K562 (cell line): ENCODE measurements around the gene HEMGN. TPM values are rescaled to one million over a fixed set of nuclear protein-coding genes. Genes with fewer than 3 reads are reported as not detected.

Source experiments
- BHLHE40 ChIP-seq: IDR thresholded peaks from 2 replicates; pipeline ENCODE4 v1.6.1; 2011; ENCODE audit warnings: low read length, improper control_type of control experiment
- ETV1 ChIP-seq: fragments of 450-650 bp; conservative IDR thresholded peaks from 2 replicates; pipeline ENCODE4 v1.6.1; 2016; ENCODE audit warnings: missing genetic modification characterization, control low read depth, low read depth, missing compliant biosample characterization
- HNRNPLL ChIP-seq: fragments of 200-400 bp; formaldehyde crosslinking; IDR thresholded peaks from 2 replicates; pipeline ENCODE4 v1.6.1; 2017; ENCODE audit warnings: low read length, low read depth, mild to moderate bottlenecking; ENCODE audit not compliant: poor library complexity, severe bottlenecking
- KHSRP ChIP-seq: fragments of 450-650 bp; IDR thresholded peaks from 2 replicates; pipeline ENCODE4 v1.6.1; 2017
- KLF1 ChIP-seq: fragments of 450-650 bp; IDR thresholded peaks from 2 replicates; pipeline ENCODE4 v1.6.1; 2016; ENCODE audit warnings: missing genetic modification characterization, missing compliant biosample characterization
- MYC ChIP-seq, 2 experiments: fragments of 250-450 bp in 1 of 2; sonication (Bioruptor Pico) in 1 of 2; IDR thresholded peaks; 2 replicates each; pipeline versions ENCODE4 v1.5.1 to v1.6.1; 2012 to 2021; ENCODE audit warnings: low read depth in 2 of 2, borderline replicate concordance in 1 of 2, improper control_type of control experiment in 1 of 2, low read length in 1 of 2, mild to moderate bottlenecking in 1 of 2, moderate library complexity in 1 of 2
- NR3C1 ChIP-seq: sonication (generic); formaldehyde crosslinking; IDR thresholded peaks from 2 replicates; pipeline ENCODE4 v1.8.1; 2022; ENCODE audit warnings: missing genetic modification reagents
- RAD21 ChIP-seq, 2 experiments: fragments of 250-450 bp in 1 of 2; fragments of 450-650 bp in 1 of 2; sonication (Bioruptor Pico) in 1 of 2; formaldehyde crosslinking in 1 of 2; IDR thresholded peaks in 1 of 2; conservative IDR thresholded peaks in 1 of 2; 2 replicates each; pipeline versions ENCODE4 v1.4.0 to v1.8.0; 2020 to 2022; ENCODE audit warnings: mild to moderate bottlenecking in 2 of 2, moderate library complexity in 1 of 2
- SMAD4 ChIP-seq: fragments of 250-450 bp; sonication (Bioruptor Pico); conservative IDR thresholded peaks from 2 replicates; pipeline ENCODE4 v1.8.0; 2021; ENCODE audit warnings: inconsistent platforms, mild to moderate bottlenecking, moderate library complexity
- SNRNP70 ChIP-seq: fragments of 200-400 bp; formaldehyde crosslinking; optimal IDR thresholded peaks from 2 replicates; pipeline ENCODE3; 2017; ENCODE audit warnings: low read depth, low read length
- TGIF2 ChIP-seq: sonication (generic); formaldehyde crosslinking; IDR thresholded peaks from 2 replicates; pipeline ENCODE4 v1.8.1; 2022; ENCODE audit warnings: mild to moderate bottlenecking, missing genetic modification reagents, moderate library complexity
- THRAP3 ChIP-seq: fragments of 450-650 bp; IDR thresholded peaks from 2 replicates; pipeline ENCODE4 v1.6.1; 2016; ENCODE audit warnings: mild to moderate bottlenecking, inconsistent platforms, borderline replicate concordance
- ZKSCAN1 ChIP-seq: fragments of 150-350 bp; IDR thresholded peaks from 2 replicates; pipeline ENCODE4 v1.6.1; 2016; ENCODE audit warnings: low read depth, low read length
- ZNF668 ChIP-seq: fragments of 250-450 bp; sonication (Bioruptor Pico); IDR thresholded peaks from 2 replicates; pipeline ENCODE4 v1.8.0; 2022; ENCODE audit warnings: mild to moderate bottlenecking, inconsistent platforms
- polyA plus RNA-seq, 8 experiments: library from polyadenylated mRNA; depleted of rRNA in 4 of 8; stranded (reverse) in 5 of 8; unstranded in 3 of 8; fragments of >200 nt; fragmentation: Nextera tagmentation in 2 of 8; fragmentation: Illumina TruSeq in 1 of 8; extraction: Ambion mirVana in 2 of 8; extraction: Trizol in 1 of 8; gene quantifications; 2 replicates each; pipeline versions ENCODE4 v1.2.1 to v1.2.3, GENCODE V29; 2011 to 2014; ENCODE audit warnings: inconsistent platforms in 1 of 8, missing spikeins in 1 of 8
- total RNA-seq, 7 experiments: library from RNA; depleted of rRNA in 6 of 7; stranded (reverse); fragments of >200 nt in 6 of 7; fragmentation: Illumina TruSeq in 2 of 7; extraction: Trizol in 2 of 7; gene quantifications; 2 replicates each; pipeline versions ENCODE4 v1.2.1 to v1.2.3, GENCODE V29; 2011 to 2021; ENCODE audit warnings: low replicate concordance in 1 of 7
- TF ChIP-seq, protein P1 (sequence below): fragments of 450-650 bp; formaldehyde crosslinking; IDR thresholded peaks from 2 replicates; pipeline ENCODE4 v1.4.0; 2022; ENCODE audit warnings: mild to moderate bottlenecking, moderate library complexity
- TF ChIP-seq, protein P2 (sequence below): conservative IDR thresholded peaks from 2 replicates; pipeline ENCODE4 v1.6.1; 2011; ENCODE audit warnings: low read depth, mild to moderate bottlenecking, low read length; ENCODE audit not compliant: control insufficient read depth
- TF ChIP-seq, protein P3 (sequence below): sonication (generic); formaldehyde crosslinking; IDR thresholded peaks from 2 replicates; pipeline ENCODE4 v1.8.0; 2023; ENCODE audit warnings: mild to moderate bottlenecking, missing genetic modification reagents
- TF ChIP-seq, protein P4 (sequence below): fragments of 250-450 bp; sonication (Bioruptor Pico); IDR thresholded peaks from 2 replicates; pipeline ENCODE4 v1.8.0; 2021; ENCODE audit warnings: moderate library complexity, mild to moderate bottlenecking, inconsistent platforms

HEMGN gene
- total and polyA plus RNA-seq, 9 of the 15 experiments (the other 6 are each of a cell fraction or from before 2014, with no cell fraction given) = 56.3 to 258 (median 137) TPM

DNA sequence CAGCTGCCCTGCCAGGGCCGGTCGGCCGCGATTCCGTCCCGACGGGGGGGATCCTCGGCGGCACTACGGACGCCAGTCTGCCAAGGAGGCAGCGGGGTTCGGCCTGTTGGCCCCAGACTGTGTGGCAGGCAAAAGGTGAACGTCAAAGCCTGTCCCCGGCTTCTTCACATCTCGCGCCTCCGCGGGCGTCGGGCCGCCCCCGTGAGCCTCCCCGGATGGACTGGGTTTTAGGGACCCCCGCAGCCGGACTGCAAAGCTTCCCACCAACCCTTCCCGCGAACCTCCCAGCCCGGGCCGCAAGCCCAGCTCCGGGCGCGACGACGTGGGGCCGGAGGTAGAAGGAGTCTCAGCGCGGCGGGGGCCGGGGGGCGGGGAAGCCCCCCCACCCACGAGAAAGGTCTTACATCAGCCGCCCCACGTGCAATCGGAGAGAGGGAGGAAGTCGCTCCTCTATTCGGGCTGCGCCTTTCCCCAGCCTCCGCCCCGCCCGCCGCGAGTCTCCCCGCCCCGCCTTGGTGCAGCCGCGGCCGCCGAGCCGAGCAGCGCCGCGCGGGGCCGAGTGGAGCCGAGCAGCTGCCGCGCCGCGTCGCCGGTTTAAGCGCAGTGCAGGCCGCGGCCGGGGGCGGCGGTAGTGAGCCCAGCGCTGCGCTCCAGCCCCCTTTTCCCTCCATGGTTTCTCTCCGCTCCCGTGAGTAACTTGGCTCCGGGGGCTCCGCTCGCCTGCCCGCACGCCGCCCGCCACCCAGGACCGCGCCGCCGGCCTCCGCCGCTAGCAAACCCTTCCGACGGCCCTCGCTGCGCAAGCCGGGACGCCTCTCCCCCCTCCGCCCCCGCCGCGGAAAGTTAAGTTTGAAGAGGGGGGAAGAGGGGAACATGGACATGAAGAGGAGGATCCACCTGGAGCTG is 45.0 kb upstream of the HEMGN start, which contains the start of gene ANP32B (continued):
- TF ChIP-seq, protein P1, sequence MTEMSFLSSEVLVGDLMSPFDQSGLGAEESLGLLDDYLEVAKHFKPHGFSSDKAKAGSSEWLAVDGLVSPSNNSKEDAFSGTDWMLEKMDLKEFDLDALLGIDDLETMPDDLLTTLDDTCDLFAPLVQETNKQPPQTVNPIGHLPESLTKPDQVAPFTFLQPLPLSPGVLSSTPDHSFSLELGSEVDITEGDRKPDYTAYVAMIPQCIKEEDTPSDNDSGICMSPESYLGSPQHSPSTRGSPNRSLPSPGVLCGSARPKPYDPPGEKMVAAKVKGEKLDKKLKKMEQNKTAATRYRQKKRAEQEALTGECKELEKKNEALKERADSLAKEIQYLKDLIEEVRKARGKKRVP (CRISPR knock-in tag) = peak; percentile 99
- TF ChIP-seq ZKSCAN1 (no peak), TGIF2 (CRISPR knock-in tag) (peak; percentile 93; the same call in 1 of the 2 replicates), BHLHE40 (peak; percentile 87), MYC (IDR thresholded peaks at IDR 0.05; ENCODE audit: low read depth, low read length) (peak; percentile 100), MYC (CRISPR knock-in tag; IDR thresholded peaks at IDR 0.05; ENCODE audit: borderline replicate concordance, low read depth) (peak; percentile 97; the same call in 1 of the 2 replicates), RAD21 (CRISPR knock-in tag; conservative IDR thresholded peaks at IDR 0.05 in 1 of 2, IDR thresholded peaks at IDR 0.05 in 1 of 2) (peak in 1 of 2 experiments; percentile 54; a peak in 3 of 4 replicates), ETV1 (tag) (peak; percentile 84), KLF1 (tag) (no peak), SNRNP70 (no peak), NR3C1 (peak; percentile 87), HNRNPLL (peak; percentile 2), SMAD4 (peak; percentile 87; the same call in 1 of the 2 replicates), ZNF668 (no peak), KHSRP (no peak), THRAP3 (no peak)
- TF ChIP-seq, protein P2, sequence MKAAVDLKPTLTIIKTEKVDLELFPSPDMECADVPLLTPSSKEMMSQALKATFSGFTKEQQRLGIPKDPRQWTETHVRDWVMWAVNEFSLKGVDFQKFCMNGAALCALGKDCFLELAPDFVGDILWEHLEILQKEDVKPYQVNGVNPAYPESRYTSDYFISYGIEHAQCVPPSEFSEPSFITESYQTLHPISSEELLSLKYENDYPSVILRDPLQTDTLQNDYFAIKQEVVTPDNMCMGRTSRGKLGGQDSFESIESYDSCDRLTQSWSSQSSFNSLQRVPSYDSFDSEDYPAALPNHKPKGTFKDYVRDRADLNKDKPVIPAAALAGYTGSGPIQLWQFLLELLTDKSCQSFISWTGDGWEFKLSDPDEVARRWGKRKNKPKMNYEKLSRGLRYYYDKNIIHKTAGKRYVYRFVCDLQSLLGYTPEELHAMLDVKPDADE = peak; percentile 84
- TF ChIP-seq, protein P3, sequence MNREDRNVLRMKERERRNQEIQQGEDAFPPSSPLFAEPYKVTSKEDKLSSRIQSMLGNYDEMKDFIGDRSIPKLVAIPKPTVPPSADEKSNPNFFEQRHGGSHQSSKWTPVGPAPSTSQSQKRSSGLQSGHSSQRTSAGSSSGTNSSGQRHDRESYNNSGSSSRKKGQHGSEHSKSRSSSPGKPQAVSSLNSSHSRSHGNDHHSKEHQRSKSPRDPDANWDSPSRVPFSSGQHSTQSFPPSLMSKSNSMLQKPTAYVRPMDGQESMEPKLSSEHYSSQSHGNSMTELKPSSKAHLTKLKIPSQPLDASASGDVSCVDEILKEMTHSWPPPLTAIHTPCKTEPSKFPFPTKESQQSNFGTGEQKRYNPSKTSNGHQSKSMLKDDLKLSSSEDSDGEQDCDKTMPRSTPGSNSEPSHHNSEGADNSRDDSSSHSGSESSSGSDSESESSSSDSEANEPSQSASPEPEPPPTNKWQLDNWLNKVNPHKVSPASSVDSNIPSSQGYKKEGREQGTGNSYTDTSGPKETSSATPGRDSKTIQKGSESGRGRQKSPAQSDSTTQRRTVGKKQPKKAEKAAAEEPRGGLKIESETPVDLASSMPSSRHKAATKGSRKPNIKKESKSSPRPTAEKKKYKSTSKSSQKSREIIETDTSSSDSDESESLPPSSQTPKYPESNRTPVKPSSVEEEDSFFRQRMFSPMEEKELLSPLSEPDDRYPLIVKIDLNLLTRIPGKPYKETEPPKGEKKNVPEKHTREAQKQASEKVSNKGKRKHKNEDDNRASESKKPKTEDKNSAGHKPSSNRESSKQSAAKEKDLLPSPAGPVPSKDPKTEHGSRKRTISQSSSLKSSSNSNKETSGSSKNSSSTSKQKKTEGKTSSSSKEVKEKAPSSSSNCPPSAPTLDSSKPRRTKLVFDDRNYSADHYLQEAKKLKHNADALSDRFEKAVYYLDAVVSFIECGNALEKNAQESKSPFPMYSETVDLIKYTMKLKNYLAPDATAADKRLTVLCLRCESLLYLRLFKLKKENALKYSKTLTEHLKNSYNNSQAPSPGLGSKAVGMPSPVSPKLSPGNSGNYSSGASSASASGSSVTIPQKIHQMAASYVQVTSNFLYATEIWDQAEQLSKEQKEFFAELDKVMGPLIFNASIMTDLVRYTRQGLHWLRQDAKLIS (CRISPR knock-in tag) = 0 out of 2 replicates have a peak, but pooled peaks have one; percentile 80
- TF ChIP-seq, protein P4, sequence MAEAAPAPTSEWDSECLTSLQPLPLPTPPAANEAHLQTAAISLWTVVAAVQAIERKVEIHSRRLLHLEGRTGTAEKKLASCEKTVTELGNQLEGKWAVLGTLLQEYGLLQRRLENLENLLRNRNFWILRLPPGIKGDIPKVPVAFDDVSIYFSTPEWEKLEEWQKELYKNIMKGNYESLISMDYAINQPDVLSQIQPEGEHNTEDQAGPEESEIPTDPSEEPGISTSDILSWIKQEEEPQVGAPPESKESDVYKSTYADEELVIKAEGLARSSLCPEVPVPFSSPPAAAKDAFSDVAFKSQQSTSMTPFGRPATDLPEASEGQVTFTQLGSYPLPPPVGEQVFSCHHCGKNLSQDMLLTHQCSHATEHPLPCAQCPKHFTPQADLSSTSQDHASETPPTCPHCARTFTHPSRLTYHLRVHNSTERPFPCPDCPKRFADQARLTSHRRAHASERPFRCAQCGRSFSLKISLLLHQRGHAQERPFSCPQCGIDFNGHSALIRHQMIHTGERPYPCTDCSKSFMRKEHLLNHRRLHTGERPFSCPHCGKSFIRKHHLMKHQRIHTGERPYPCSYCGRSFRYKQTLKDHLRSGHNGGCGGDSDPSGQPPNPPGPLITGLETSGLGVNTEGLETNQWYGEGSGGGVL = no peak
